Sigmoid colon (tissue), 4 donors: ENCODE data around the gene SPON1.

Experiments
- EP300 ChIP-seq, 4 donors: sonication (generic); formaldehyde crosslinking; IDR thresholded peaks; one replicate each; pipeline ENCODE4 v1.6.1; 2017; ENCODE audit warnings: antibody characterized with exemption in 4 of 4
- TF ChIP-seq, protein P1 (sequence below), 4 experiments: fragments of 450-650 bp in 3 of 4; fragments of 200-600 bp in 1 of 4; IDR thresholded peaks; one replicate each; pipeline ENCODE4 v1.5.1; 2016 to 2019; ENCODE audit warnings: antibody characterized with exemption in 4 of 4, mild to moderate bottlenecking in 3 of 4, moderate library complexity in 2 of 4

DNA sequence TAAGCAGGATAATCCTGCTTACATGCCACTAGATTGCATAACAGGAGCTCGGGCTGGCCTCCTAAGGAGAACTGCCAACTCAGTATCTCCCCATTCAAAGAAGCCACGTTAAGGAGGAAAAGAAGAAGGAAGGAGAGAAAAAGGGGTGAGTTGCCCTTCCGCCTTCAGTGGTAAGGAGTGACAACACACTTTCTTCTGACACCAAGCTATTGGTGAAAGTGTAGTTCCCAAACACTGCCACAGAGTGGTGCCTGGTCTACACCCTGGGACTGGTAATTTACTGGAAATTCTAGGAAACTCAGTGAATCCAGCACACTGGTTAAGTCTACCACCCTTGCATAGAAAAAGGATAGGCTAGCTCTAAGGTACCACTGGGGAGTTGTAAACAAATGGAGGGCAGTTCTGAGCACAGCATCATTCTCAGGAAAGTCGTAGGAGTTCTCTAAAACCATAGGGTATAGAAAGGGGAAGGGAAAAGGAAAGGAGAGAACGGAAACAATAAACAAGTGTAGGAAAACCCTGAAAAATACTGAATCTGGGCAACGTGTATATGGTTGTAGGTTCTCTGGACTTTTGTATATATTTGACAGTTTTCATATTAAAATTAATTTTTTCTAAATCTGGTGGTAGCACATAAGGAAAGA lies 338.3 kb downstream of the SPON1 start:
- no peak for TF ChIP-seq EP300 (IDR thresholded peaks at IDR 0.05)
- TF ChIP-seq, protein P1, sequence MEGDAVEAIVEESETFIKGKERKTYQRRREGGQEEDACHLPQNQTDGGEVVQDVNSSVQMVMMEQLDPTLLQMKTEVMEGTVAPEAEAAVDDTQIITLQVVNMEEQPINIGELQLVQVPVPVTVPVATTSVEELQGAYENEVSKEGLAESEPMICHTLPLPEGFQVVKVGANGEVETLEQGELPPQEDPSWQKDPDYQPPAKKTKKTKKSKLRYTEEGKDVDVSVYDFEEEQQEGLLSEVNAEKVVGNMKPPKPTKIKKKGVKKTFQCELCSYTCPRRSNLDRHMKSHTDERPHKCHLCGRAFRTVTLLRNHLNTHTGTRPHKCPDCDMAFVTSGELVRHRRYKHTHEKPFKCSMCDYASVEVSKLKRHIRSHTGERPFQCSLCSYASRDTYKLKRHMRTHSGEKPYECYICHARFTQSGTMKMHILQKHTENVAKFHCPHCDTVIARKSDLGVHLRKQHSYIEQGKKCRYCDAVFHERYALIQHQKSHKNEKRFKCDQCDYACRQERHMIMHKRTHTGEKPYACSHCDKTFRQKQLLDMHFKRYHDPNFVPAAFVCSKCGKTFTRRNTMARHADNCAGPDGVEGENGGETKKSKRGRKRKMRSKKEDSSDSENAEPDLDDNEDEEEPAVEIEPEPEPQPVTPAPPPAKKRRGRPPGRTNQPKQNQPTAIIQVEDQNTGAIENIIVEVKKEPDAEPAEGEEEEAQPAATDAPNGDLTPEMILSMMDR (IDR thresholded peaks at IDR 0.05) = peak; percentile 48 to 74 (median 72)
